Small intestine (tissue), 7 donors: ENCODE measurements around the gene PCDHGA1. TPM values are rescaled to one million over a fixed set of nuclear protein-coding genes. Genes with fewer than 3 reads are reported as not detected.

Experiments used
- DNase-seq, 2 donors: peaks; one replicate each; pipeline versions ENCODE4 v3.0.0 to v3.0.0-alpha.2; 2013
- FAIRE-seq: peaks from 2 replicates; lab custom pipeline; 2012; peaks lifted over from hg19 to GRCh38; lab: Jason Lieb, UNC
- H3K27ac ChIP-seq, 3 donors: one replicate each; pipeline ENCODE4 v1.5.1; 2013; ENCODE audit warnings: low read length in 2 of 3, mild to moderate bottlenecking in 2 of 3, control low read depth in 1 of 3, inconsistent platforms in 1 of 3, low read depth in 1 of 3, moderate library complexity in 1 of 3
- H3K27me3 ChIP-seq, 3 donors: one replicate each; pipeline ENCODE4 v1.6.1; 2013; ENCODE audit warnings: low read length in 3 of 3, inconsistent platforms in 1 of 3; ENCODE audit not compliant: control insufficient read depth in 3 of 3, insufficient read depth in 3 of 3
- H3K36me3 ChIP-seq, 3 donors: one replicate each; pipeline ENCODE4 v1.6.1; 2013; ENCODE audit warnings: low read length in 3 of 3, inconsistent platforms in 1 of 3, low read depth in 1 of 3, mild to moderate bottlenecking in 1 of 3, moderate library complexity in 1 of 3; ENCODE audit not compliant: control insufficient read depth in 3 of 3, insufficient read depth in 2 of 3
- H3K4me1 ChIP-seq, 3 donors: one replicate each; pipeline ENCODE4 v1.6.1; 2013; ENCODE audit warnings: low read length in 2 of 3, inconsistent platforms in 1 of 3, low read depth in 1 of 3, mild to moderate bottlenecking in 1 of 3, moderate library complexity in 1 of 3; ENCODE audit not compliant: control insufficient read depth in 3 of 3, insufficient read depth in 2 of 3
- H3K4me3 ChIP-seq, 3 donors: one replicate each; pipeline ENCODE4 v1.5.1; 2013; ENCODE audit warnings: low read length in 3 of 3, control low read depth in 1 of 3, inconsistent platforms in 1 of 3, low read depth in 1 of 3, mild to moderate bottlenecking in 1 of 3, moderate library complexity in 1 of 3
- H3K9me3 ChIP-seq, 2 donors: one replicate each; pipeline ENCODE4 v1.6.1; 2013; ENCODE audit warnings: low read depth in 1 of 2, low read length in 1 of 2; ENCODE audit not compliant: control insufficient read depth in 2 of 2, insufficient read depth in 1 of 2
- WGBS, 3 donors: extraction: QIAGEN DNeasy Blood & Tissue Kit; methylation state at CpG; one replicate each; pipeline ENCODE4 v1.1.7; 2013; 5-methylcytosine and 5-hydroxymethylcytosine counted together
- polyA plus RNA-seq, 4 donors: library from polyadenylated mRNA; stranded (reverse) in 3 of 4; unstranded in 1 of 4; fragments of 200-250 nt in 3 of 4; fragments of 120-200 nt in 1 of 4; gene quantifications; one replicate each; pipeline versions ENCODE4 v1.2.1 to v1.2.3, GENCODE V29; 2013
- donor health status: healthy with polysubstance abuse.
- donor health status: control.
- donor health status: control.
- donor health status: Bipolar disorder and iron deficiency.
- donor health status: healthy.

PCDHGA1 gene
- polyA plus RNA-seq, 4 donors = 0.10 to 0.27 (median 0.13) TPM; not detected in 1

GRCh38 chr5:141434006-141434405, 103.7 kb downstream of the PCDHGA1 start:
- Histone ChIP-seq H3K4me1 (no peaks in the 10 kb centered on the region), H3K27ac (no peak overlapping the region), H3K36me3 (no peaks in the 10 kb centered on the region), H3K9me3 (peaks cover 0 to 45% of the 10 kb centered on the region in 2 donors), H3K4me3 (no peak overlapping the region), H3K27me3 (peaks cover 0 to 26% (median 8%) of the 10 kb centered on the region in 3 donors)
- WGBS, 3 donors = 64 to 75% (median 71%) methylated on average over 2 of the region's 2 CpGs
- DNase-seq (no peak), FAIRE-seq (no peak)

DNA sequence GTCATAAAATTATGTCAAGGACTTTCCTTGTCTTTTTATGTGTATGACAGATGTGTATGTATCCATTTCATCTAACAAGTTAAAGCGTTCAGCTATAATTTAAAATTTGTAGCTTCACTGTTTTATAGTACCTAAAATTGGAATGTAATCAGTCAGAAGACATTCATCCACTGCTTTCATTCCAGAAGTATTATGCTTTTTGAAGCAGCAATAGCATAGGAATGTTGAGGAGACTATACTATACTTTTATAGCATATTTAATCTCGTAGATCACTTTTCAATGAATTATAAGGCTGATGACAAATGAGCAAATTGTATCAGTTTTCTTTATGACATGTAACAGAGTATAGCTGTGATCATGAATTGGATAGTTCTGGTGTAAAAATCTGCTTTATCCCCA, 106.9 kb downstream of the PCDHGA1 start:
- no peak overlapping the region for H3K4me3 ChIP-seq
- WGBS, 3 donors = 85 to 87% (median 87%) methylated on average over 2 of the region's 2 CpGs

DNA sequence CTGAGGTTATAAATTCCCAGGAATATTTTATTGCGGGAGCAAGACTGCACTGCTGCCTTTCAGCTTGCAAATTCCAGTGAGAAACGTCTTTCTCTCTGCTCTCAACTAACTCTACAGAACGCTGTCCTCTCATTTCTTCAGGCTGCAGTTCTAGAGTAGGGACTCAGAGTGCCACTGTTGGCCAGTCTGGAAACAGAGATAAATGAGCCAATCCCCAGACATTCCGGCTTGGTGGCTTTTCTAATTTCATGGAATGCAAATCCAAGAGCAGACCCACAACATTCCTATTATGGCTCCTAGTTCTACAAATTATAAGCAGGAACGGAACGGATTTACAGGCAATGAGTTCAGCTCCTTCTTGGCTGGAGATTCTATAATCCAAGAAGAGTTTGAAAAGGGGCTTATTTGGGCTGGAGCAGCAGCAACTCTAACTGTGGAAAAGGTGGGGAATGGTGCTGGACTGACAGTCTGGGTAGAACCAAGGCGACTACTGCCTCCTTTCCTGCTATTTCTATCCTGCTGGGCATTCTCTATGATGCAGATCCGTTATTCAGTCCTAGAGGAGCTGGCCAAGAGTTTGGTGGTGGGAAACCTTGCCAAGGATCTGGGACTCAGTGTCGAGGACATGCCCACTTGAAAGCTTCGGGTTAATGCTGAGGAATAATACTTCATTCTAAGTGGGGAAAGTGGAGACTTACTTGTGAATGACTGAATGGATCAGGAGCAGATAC, 109.3 kb downstream of the PCDHGA1 start:
- 64 to 70% (median 68%) methylated on average over 10 of the region's 10 CpGs for WGBS, 3 donors
- H3K4me1 ChIP-seq = no peaks in the 10 kb centered on the region
- DNase-seq = no peak
- H3K4me3 ChIP-seq = no peak overlapping the region
- no peak overlapping the region for H3K27ac ChIP-seq
- FAIRE-seq = no peak
- H3K27me3 ChIP-seq = peaks cover 0 to 2% (median 0%) of the 10 kb centered on the region in 3 donors
- H3K36me3 ChIP-seq = no peaks in the 10 kb centered on the region
- peaks cover 0 to 39% of the 10 kb centered on the region in 2 donors for H3K9me3 ChIP-seq

More for the DNA sequence above, 106.9 kb downstream of the PCDHGA1 start:
- H3K9me3 ChIP-seq = peaks cover 0 to 53% of the 10 kb centered on the region in 2 donors
- FAIRE-seq (no peak), DNase-seq (no peak)
- no peaks in the 10 kb centered on the region for H3K36me3 ChIP-seq
- H3K27me3 ChIP-seq = peaks cover 0 to 6% (median 2%) of the 10 kb centered on the region in 3 donors
- no peak overlapping the region for H3K27ac ChIP-seq
- H3K4me1 ChIP-seq = no peaks in the 10 kb centered on the region

GRCh38 chr5:141440341-141440740, 110.0 kb downstream of the PCDHGA1 start:
- Histone ChIP-seq H3K4me3 (no peak overlapping the region), H3K27me3 (peaks cover 0 to 2% (median 0%) of the 10 kb centered on the region in 3 donors), H3K9me3 (peaks cover 0 to 39% of the 10 kb centered on the region in 2 donors), H3K4me1 (no peaks in the 10 kb centered on the region), H3K36me3 (no peaks in the 10 kb centered on the region), H3K27ac (no peak overlapping the region)
- no peak for FAIRE-seq
- no peak for DNase-seq
- WGBS, 3 donors = 90 to 93% (median 90%) methylated on average over 9 of the region's 9 CpGs

- Histone ChIP-seq H3K27ac (no peak overlapping the region), H3K4me1 (no peaks in the 10 kb centered on the region), H3K27me3 (peaks cover 0 to 2% (median 0%) of the 10 kb centered on the region in 3 donors), H3K4me3 (no peak overlapping the region), H3K9me3 (peaks cover 0 to 39% of the 10 kb centered on the region in 2 donors), H3K36me3 (no peaks in the 10 kb centered on the region)
- DNase-seq (no peak), FAIRE-seq (no peak)
- WGBS, 3 donors = 50 to 68% (median 68%) methylated on average over 50 of the region's 50 CpGs
Observed at GRCh38 chr5:141441571-141442170, 111.4 kb downstream of the PCDHGA1 start.

DNA sequence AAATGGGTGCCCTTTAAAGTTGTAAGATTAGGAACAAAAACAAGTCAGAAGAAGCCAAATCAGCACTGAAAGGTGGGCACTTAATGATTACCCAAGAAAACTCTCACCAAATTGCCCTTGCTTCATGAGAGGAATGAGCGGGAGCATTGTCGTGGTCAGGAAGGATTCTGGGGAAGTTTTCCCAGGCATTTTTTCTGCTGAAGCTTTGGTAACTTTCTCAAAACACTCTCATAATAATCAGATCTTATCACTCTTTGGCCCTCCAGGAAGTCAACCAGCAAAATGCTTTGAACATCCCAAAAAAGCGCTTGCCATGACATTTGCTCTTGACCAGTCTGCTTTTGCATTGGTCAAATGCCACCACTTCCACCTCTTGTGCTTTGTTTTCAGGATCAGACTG, 135.0 kb downstream of the PCDHGA1 start:
- H3K27ac ChIP-seq = no peak overlapping the region
- no peaks in the 10 kb centered on the region for H3K27me3 ChIP-seq
- no peak overlapping the region for H3K4me3 ChIP-seq
- H3K9me3 ChIP-seq = peaks cover 0 to 2% of the 10 kb centered on the region in 2 donors
- no peak for DNase-seq
- FAIRE-seq = no peak
- peaks cover 0 to 2% (median 0%) of the 10 kb centered on the region in 3 donors for H3K36me3 ChIP-seq
- WGBS, 3 donors = 92 to 94% (median 94%) methylated on average over 3 of the region's 3 CpGs
- no peaks in the 10 kb centered on the region for H3K4me1 ChIP-seq

DNA sequence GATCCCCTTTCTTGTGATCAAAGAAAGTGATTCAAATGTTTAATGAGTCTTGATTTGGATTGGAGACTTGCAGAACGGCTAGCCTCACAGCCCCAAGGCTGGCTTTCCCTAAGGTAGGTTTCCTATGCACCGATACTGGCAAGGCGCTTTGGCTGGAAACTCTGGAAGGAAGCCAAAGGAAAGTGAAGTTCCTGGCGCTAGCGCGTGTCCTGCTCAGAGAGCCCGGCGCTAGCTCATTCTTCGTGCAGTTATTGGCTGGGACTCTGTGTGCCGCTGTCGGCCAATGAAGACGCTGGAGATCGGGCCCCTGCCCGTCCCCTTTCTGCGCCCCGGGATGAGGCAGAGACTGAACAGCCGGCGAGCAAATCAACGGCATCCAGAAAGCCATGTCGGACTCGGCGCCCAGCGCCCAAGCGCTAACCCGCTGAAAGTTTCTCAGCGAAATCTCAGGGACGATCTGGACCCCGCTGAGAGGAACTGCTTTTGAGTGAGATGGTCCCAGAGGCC, 145.4 kb downstream of the PCDHGA1 start, which contains the start of gene PCDHGC3:
TSS of gene PCDHGC3 (plus strand) at position 342 of the 507 bp plus-strand sequence. CDS start at position 493, 151 bp downstream.
- Histone ChIP-seq H3K27ac (peak within 1 kb of the TSS in 2 of 3 donors; percentile 56 to 86), H3K9me3 (peaks cover 0 to 4% of the 10 kb centered on the region in 2 donors), H3K4me3 (peak within 1 kb of the TSS; percentile 33 to 60 (median 37)), H3K36me3 (peaks cover 0 to 2% (median 0%) of the 10 kb centered on the region in 3 donors), H3K4me1 (peaks cover 0 to 17% (median 0%) of the 10 kb centered on the region in 3 donors), H3K27me3 (peaks cover 0 to 40% (median 6%) of the 10 kb centered on the region in 3 donors)
- no peak for FAIRE-seq
- peak; percentile 80 to 87 for DNase-seq
- WGBS, 3 donors = 0 to 2% (median 1%) methylated on average over 28 of the region's 28 CpGs
